ENCODE measurements around the gene GAGE12J. TPM values are rescaled to one million over a fixed set of nuclear protein-coding genes. Genes with fewer than 3 reads are reported as not detected.
"Not testable (repeated sequence)": the region's sequence is repeated elsewhere in the genome, so short reads cannot be mapped to it uniquely, and the experiment has no call there.

Gene GAGE12J
- total RNA-seq, 1 donor from 2014 or later = not detected

DNA sequence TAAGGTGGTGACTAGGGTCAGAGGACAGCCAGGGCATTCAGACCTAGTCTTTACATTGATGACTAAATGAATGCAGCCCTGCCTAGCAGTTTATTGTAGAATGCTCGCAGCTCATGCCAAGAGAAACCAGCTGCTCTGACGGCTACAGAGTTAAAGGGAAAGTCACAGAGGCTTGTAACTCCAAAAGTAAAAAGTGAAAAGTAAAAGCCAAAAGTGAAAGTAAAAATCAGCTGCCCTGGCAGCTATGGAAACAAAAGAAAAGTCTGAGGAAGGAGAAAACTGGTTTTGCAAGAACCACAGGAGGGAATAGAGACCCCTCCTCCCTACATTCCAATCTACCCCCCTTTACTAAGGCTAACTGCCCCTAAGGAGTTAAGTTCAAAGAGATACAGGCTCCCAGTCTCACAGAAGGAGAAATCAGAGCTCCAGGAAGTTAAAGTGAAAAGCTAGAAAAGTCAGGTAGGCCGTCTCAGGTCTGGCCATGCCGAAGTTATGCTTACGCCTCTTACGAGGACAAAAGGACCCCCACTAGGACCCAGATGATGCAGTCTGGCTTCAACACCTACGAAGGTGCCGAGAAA is 12.3 kb upstream of the GAGE12J start:
- DNase-seq (ENCODE audit: extremely low read depth, low read depth, low spot score) = no peak

DNA sequence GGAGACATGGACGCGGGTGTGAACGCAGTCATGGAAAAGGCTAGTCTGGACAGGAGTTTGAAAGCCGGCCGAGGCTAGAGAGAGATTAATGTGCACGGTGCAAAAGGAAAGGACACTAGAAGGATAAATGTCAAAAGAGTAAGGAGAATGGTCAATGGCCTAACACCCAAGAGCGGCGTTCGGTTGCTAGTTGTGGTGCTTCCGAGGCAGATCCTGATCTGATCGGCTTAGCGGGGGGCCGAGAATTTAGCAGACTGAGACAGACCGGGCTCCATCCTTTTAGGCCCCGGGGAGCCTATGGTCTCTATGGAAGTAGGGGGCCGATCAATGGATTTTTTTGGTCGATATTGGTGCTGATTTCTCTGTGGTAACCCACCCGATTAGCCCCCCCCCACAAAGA is 11.5 kb upstream of the GAGE12J start:
- DNase-seq (ENCODE audit: extremely low read depth, low read depth, low spot score) = no peak

DNA sequence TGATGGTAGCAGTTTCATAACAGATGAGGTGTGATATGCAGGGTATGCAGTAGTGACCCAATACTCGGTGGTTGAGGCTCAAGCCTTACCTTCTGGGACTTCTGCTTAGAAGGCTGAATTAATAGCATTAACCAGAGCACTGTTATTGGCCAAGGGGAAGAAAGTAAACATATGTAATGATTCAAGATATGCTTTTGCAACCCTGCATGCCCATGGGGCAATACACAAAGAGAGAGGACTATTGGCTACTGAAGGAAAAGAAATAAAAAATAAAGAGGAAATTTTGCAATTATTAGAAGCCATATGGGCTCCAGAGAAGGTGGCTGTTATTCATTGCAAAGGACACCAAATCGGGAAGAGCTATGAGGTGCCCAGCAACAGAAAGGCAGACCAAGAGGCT is 9.7 kb upstream of the GAGE12J start:
- DNase-seq (ENCODE audit: extremely low read depth, low read depth, low spot score) = no peak

DNA sequence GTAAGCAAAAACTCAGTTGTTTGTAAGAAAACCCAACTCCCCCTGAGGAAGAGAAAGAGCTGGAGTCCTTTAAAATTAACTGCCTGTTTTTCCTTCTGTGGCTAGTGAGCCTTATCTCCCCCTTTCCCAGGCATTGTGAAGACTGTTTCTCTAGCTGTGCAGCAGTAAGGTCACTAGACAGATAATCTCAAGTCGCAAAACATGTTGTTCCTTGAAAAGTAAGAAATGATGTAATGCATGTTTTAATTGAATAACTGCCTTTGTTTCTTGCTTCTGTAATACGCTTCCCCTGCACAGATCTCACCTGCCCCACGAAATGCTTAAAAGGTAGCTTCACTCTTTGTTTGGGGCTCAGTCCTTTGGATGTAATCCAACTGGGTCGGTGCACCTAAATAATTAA is 5.8 kb upstream of the GAGE12J start:
- no peak for DNase-seq (ENCODE audit: extremely low read depth, low read depth, low spot score)

DNA sequence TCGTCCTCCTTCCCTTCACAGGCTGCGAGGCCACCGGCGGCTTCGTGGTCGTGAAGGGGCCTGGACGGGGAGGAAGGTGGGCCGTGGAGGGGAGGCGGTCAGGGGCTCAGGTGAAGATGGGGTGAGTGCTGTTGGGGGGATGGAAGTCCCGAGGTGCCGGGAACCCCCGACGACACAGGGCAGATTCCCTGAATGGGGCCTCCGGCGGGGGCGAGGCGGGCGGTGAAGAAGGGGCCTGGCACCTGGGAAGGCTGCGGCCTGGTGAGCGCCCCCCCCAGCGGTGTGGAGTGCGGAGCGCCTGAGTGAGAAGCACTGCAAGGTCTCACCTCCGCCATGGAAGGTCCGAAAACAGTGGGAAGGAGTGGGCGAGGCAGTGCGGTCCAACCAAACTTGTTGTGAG is 429 bp downstream of the GAGE12J start:
- DNase-seq (ENCODE audit: extremely low read depth, low read depth, low spot score) = not testable (repeated sequence)

DNA sequence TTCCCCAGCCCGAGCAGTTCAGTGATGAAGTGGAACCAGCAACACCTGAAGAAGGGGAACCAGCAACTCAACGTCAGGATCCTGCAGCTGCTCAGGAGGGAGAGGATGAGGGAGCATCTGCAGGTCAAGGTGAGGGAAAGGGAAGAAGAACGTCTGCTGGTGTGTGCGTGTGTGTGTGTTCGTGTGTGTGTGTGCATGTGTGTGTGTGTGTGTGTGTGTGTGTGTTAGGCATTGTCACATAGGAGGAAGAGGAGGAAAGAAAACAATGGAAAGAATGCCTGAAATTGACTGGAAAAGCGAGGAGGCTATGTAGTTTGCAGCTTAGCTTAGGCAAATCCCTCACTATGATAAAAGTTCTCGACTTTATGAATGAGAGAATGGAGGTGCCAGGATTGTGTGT is 1.9 kb downstream of the GAGE12J start:
- DNase-seq (ENCODE audit: extremely low read depth, low read depth, low spot score) = not testable (repeated sequence)

DNA sequence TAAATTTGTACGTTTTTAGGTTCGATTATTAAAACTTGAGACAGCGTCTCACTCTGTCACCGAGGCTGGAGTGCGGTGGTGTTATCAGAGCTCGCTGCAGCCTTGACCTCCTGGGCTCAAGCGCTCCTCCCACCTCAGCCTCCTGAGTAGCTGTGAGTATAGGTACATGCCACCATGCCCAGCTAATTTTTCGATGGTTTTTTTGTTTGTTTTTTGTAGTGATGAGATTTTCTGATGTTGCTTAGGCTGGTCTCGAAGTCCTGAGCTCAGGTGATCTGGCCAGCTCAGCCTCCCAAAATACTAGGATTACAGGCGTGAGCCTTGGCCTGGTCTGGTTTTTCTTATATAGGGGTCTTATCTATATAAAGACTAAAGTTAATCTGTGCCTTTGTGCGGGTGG is 8.6 kb downstream of the GAGE12J start:
- not testable (repeated sequence) for DNase-seq (ENCODE audit: extremely low read depth, low read depth, low spot score)

DNA sequence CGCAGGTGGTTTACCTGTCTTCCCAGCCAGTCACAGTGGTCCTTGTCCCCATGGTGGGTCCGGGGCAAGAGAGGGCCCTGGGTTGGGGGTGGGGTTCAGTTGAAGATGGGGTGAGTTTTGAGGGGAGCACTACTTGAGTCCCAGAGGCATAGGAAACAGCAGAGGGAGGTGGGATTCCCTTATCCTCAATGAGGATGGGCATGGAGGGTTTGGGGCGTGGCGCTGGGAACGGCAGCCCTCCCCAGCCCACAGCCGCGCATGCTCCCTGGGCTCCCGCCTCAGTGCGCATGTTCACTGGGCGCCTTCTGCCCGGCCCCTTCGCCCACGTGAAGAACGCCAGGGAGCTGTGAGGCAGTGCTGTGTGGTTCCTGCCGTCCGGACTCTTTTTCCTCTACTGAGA is 9.4 kb downstream of the GAGE12J start, which contains the start of gene GAGE13:
Gene GAGE13, plus strand, starts transcription at position 301 of the 400 bp plus-strand sequence. CDS start 1,156 bp downstream, outside the sequence.
- DNase-seq (ENCODE audit: extremely low read depth, low read depth, low spot score) = not testable (repeated sequence)

DNA sequence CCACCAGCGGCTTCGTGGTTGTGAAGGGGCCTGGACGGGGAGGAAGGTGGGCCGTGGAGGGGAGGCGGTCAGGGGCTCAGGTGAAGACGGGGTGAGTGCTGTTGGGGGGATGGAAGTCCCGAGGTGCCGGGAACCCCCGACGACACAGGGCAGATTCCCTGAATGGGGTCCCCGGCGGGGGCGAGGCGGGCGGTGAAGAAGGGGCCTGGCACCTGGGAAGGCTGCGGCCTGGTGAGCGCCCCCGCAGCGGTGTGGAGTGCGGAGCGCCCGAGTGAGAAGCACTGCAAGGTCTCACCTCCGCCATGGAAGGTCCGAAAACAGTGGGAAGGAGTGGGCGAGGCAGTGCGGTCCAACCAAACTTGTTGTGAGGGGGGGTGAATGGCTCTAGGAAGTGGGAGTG is 10.0 kb downstream of the GAGE12J start:
- DNase-seq (ENCODE audit: extremely low read depth, low read depth, low spot score) = not testable (repeated sequence)

DNA sequence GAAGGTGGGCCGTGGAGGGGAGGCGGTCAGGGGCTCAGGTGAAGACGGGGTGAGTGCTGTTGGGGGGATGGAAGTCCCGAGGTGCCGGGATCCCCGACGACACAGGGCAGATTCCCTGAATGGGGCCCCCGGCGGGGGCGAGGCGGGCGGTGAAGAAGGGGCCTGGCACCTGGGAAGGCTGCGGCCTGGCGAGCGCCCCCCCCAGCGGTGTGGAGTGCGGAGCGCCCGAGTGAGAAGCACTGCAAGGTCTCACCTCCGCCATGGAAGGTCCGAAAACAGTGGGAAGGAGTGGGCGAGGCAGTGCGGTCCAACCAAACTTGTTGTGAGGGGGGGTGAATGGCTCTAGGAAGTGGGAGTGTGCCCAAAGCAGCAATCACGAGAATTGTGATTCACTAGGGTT is 19.6 kb downstream of the GAGE12J start:
- DNase-seq (ENCODE audit: extremely low read depth, low read depth, low spot score) = not testable (repeated sequence)

DNA sequence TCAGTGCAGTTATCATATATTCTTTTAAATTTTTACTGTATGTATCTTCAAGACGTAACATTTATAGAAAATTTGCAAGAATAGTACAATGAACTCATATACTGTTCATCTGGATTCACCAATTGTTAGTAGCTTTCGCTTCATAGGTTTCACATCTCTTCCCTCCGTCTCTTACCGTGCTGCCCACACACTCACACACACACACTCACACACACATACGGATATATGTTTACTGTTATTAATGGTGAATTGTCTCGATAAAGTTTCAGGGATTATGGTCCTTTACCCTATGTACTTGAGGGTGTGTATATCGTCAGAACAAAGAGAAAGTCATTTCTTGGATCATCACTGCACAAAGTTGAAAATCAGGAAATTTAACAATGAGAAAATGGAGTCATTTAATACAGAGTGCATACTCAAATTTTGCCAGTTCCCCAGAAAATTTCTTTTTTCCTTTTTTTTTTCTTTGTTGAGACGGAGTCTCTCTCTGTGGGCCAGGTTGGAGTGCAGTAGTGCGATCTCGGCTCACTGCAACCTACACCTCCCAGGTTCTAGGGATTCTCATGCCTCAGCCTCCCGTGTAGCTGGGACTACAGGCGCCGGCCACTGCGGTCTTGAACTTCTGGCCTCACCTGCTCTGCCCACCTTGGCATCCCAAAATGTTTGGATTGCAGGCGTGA is 22.8 kb downstream of the GAGE12J start:
- DNase-seq (ENCODE audit: extremely low read depth, low read depth, low spot score) = not testable (repeated sequence)

DNA sequence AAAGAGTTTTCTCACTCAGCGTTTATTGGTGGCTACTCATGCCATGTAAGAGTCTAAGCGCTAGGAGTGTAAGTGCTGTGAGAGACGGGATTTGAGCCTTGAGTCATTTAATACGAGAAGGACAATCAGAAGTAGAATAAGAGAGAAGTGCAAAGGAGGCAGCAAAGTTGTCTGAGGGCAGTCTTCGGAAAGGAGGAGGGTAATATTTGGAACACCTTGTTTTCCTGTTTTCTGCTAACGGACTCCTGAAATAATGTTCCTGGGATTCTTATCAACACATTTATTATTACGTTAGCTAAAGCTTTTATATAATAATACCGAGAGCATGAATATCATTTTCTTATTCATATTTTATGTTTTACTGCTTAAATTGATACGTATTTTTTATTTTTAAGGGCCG is 23.6 kb downstream of the GAGE12J start:
- DNase-seq (ENCODE audit: extremely low read depth, low read depth, low spot score) = not testable (repeated sequence)

DNA sequence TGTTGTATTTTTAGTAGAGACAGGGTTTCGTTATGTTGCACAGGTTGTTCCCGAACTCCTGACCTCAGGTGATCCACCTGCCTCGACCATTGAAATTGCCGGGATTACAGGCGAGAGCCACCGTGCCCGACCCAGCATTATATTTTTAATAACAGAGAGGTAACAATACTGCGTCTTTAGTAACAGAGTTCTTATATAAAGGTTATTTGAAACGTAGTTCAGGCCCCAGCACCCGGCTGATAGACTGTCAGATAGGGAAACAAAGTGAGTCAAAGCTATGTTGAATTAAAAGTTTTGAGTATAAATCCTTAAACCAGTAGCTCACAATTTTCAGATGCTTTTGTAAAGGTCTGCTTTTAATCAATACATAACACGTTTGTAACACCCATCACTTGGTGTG is 24.3 kb downstream of the GAGE12J start:
- DNase-seq (ENCODE audit: extremely low read depth, low read depth, low spot score) = not testable (repeated sequence)

Other genes starting within 250 kb of the GAGE12J start
- gene PRAF2, start 248.0 kb upstream of the GAGE12J start, total RNA-seq = 14.1 and 34.1 TPM in 2 replicates
- 33.4 and 49.3 TPM in 2 replicates for gene WDR45, start 242.2 kb upstream of the GAGE12J start, total RNA-seq
- gene GPKOW, start 198.3 kb upstream of the GAGE12J start, total RNA-seq = 21.0 and 32.6 TPM in 2 replicates
- 1.2 and 1.4 TPM in 2 replicates for gene MAGIX, start 159.3 kb upstream of the GAGE12J start, total RNA-seq
- gene PLP2, start 150.1 kb upstream of the GAGE12J start, total RNA-seq = 50.4 and 50.9 TPM in 2 replicates
- gene PRICKLE3, start 135.7 kb upstream of the GAGE12J start, total RNA-seq = 8.1 and 15.6 TPM in 2 replicates
- 0.18 TPM in 1 of 2 replicates, not detected in the other for gene SYP, start 121.8 kb upstream of the GAGE12J start, total RNA-seq
- under 0.01 TPM in 1 of 2 replicates, not detected in the other for gene CACNA1F, start 88.7 kb upstream of the GAGE12J start, total RNA-seq
- 19.5 and 22.1 TPM in 2 replicates for gene CCDC22, start 86.6 kb upstream of the GAGE12J start, total RNA-seq
- gene FOXP3, start 57.3 kb upstream of the GAGE12J start, total RNA-seq = not detected in 2 replicates
- gene PPP1R3F, start 52.2 kb upstream of the GAGE12J start, total RNA-seq = 5.7 and 7.2 TPM in 2 replicates
- not detected in 2 replicates for gene GAGE10, start 18.4 kb upstream of the GAGE12J start, total RNA-seq
- gene GAGE13, start 9.5 kb downstream of the GAGE12J start, total RNA-seq = not detected in 2 replicates
- not detected in 2 replicates for gene GAGE12C, start 210.1 kb downstream of the GAGE12J start, total RNA-seq
- not detected in 2 replicates for gene GAGE12D, start 219.7 kb downstream of the GAGE12J start, total RNA-seq
- gene GAGE12E, start 229.3 kb downstream of the GAGE12J start, total RNA-seq = not detected in 2 replicates
- gene GAGE12F, start 238.8 kb downstream of the GAGE12J start, total RNA-seq = not detected in 2 replicates
- gene GAGE12G, start 248.4 kb downstream of the GAGE12J start, total RNA-seq = not detected in 2 replicates